ENCODE results near the gene BCL6B. TPM values are rescaled to one million over a fixed set of nuclear protein-coding genes. Genes with fewer than 3 reads are reported as not detected.
"Not testable (repeated sequence)": the region's sequence is repeated elsewhere in the genome, so short reads cannot be mapped to it uniquely, and the experiment has no call there.

The BCL6B gene
- total RNA-seq, 1 donor, result not detected

GRCh38 chr17:7034955-7035590 is 12.2 kb downstream of the BCL6B start:
- Histone ChIP-seq H3K4me1 (ENCODE audit: insufficient read depth, low read length) (peaks cover 39% of the 10 kb centered on the region), H3K4me3 (ENCODE audit: low read length) (peak overlapping the region; percentile 78), H3K27me3 (ENCODE audit: insufficient read depth, low read length) (no peaks in the 10 kb centered on the region), H3K9me3 (ENCODE audit: low read depth, low read length) (no peaks in the 10 kb centered on the region)

GRCh38 chr17:7035591-7036368 is 12.9 kb downstream of the BCL6B start, which contains the start of gene SLC16A13:
Gene SLC16A13 (plus strand): TSS chr17:7036015. CDS start chr17:7036383, 368 bp downstream.
- peaks cover 34% of the 10 kb centered on the region for H3K4me1 ChIP-seq (ENCODE audit: insufficient read depth, low read length)
- H3K9me3 ChIP-seq (ENCODE audit: low read depth, low read length), result no peaks in the 10 kb centered on the region
- peak within 1 kb of the TSS; percentile 78 for H3K4me3 ChIP-seq (ENCODE audit: low read length)
- no peaks in the 10 kb centered on the region for H3K27me3 ChIP-seq (ENCODE audit: insufficient read depth, low read length)

- Histone ChIP-seq H3K9me3 (ENCODE audit: low read depth, low read length) (no peaks in the 10 kb centered on the region), H3K4me3 (ENCODE audit: low read length) (no peak overlapping the region), H3K4me1 (ENCODE audit: insufficient read depth, low read length) (peaks cover 52% of the 10 kb centered on the region), H3K27me3 (ENCODE audit: insufficient read depth, low read length) (peaks cover 16% of the 10 kb centered on the region)
Observed at GRCh38 chr17:7038025-7038862, 15.4 kb downstream of the BCL6B start.

- H3K4me3 ChIP-seq (ENCODE audit: low read length), result no peak overlapping the region
- H3K4me1 ChIP-seq (ENCODE audit: insufficient read depth, low read length), result peaks cover 48% of the 10 kb centered on the region
- H3K9me3 ChIP-seq (ENCODE audit: low read depth, low read length), result no peaks in the 10 kb centered on the region
- H3K27me3 ChIP-seq (ENCODE audit: insufficient read depth, low read length), result peaks cover 31% of the 10 kb centered on the region
Observed at GRCh38 chr17:7039832-7040231, 17.0 kb downstream of the BCL6B start.

GRCh38 chr17:7041607-7042500 is 19.0 kb downstream of the BCL6B start:
- H3K27me3 ChIP-seq (ENCODE audit: insufficient read depth, low read length), result peaks cover 38% of the 10 kb centered on the region
- no peaks in the 10 kb centered on the region for H3K9me3 ChIP-seq (ENCODE audit: low read depth, low read length)
- no peak overlapping the region for H3K4me3 ChIP-seq (ENCODE audit: low read length)
- H3K4me1 ChIP-seq (ENCODE audit: insufficient read depth, low read length), result peaks cover 43% of the 10 kb centered on the region

- peaks cover 47% of the 10 kb centered on the region for H3K4me1 ChIP-seq (ENCODE audit: insufficient read depth, low read length)
- H3K9me3 ChIP-seq (ENCODE audit: low read depth, low read length), result no peaks in the 10 kb centered on the region
- H3K27me3 ChIP-seq (ENCODE audit: insufficient read depth, low read length), result peaks cover 38% of the 10 kb centered on the region
- H3K4me3 ChIP-seq (ENCODE audit: low read length), result peak overlapping the region; percentile 30
Observed at GRCh38 chr17:7042501-7043181, 19.8 kb downstream of the BCL6B start.

GRCh38 chr17:7043182-7043496 is 20.3 kb downstream of the BCL6B start:
- H3K4me1 ChIP-seq (ENCODE audit: insufficient read depth, low read length), result peaks cover 48% of the 10 kb centered on the region
- peak overlapping the region; percentile 30 for H3K4me3 ChIP-seq (ENCODE audit: low read length)

GRCh38 chr17:7043497-7044198 is 20.8 kb downstream of the BCL6B start, which contains the start of gene SLC16A11:
Gene SLC16A11 (minus strand): TSS chr17:7044092. CDS start chr17:7043513, 579 bp downstream.
- H3K27me3 ChIP-seq (ENCODE audit: insufficient read depth, low read length), result peaks cover 38% of the 10 kb centered on the region
- no peaks in the 10 kb centered on the region for H3K9me3 ChIP-seq (ENCODE audit: low read depth, low read length)
- peak within 1 kb of the TSS; percentile 30 for H3K4me3 ChIP-seq (ENCODE audit: low read length)
- peaks cover 48% of the 10 kb centered on the region for H3K4me1 ChIP-seq (ENCODE audit: insufficient read depth, low read length)

More at GRCh38 chr17:7043182-7043496, 20.3 kb downstream of the BCL6B start:
- no peaks in the 10 kb centered on the region for H3K9me3 ChIP-seq (ENCODE audit: low read depth, low read length)
- H3K27me3 ChIP-seq (ENCODE audit: insufficient read depth, low read length), result peaks cover 38% of the 10 kb centered on the region

- Histone ChIP-seq H3K4me3 (ENCODE audit: low read length) (no peak overlapping the region), H3K4me1 (ENCODE audit: insufficient read depth, low read length) (peaks cover 48% of the 10 kb centered on the region), H3K9me3 (ENCODE audit: low read depth, low read length) (no peaks in the 10 kb centered on the region), H3K27me3 (ENCODE audit: insufficient read depth, low read length) (peaks cover 38% of the 10 kb centered on the region)
Observed at GRCh38 chr17:7045492-7046126, 22.8 kb downstream of the BCL6B start.

GRCh38 chr17:7046127-7046724 is 23.4 kb downstream of the BCL6B start:
- H3K27me3 ChIP-seq (ENCODE audit: insufficient read depth, low read length), result peaks cover 37% of the 10 kb centered on the region
- H3K9me3 ChIP-seq (ENCODE audit: low read depth, low read length), result no peaks in the 10 kb centered on the region
- peak overlapping the region; percentile 17 for H3K4me3 ChIP-seq (ENCODE audit: low read length)
- H3K4me1 ChIP-seq (ENCODE audit: insufficient read depth, low read length), result peaks cover 48% of the 10 kb centered on the region

- peaks cover 31% of the 10 kb centered on the region for H3K27me3 ChIP-seq (ENCODE audit: insufficient read depth, low read length)
- not testable (repeated sequence) for H3K9me3 ChIP-seq (ENCODE audit: low read depth, low read length)
- peak overlapping the region; percentile 17 for H3K4me3 ChIP-seq (ENCODE audit: low read length)
- H3K4me1 ChIP-seq (ENCODE audit: insufficient read depth, low read length), result peaks cover 44% of the 10 kb centered on the region
Observed at GRCh38 chr17:7046725-7047397, 24.0 kb downstream of the BCL6B start.

GRCh38 chr17:7047566-7047965 is 24.7 kb downstream of the BCL6B start:
- H3K4me3 ChIP-seq (ENCODE audit: low read length), result no peak overlapping the region
- peaks cover 37% of the 10 kb centered on the region for H3K4me1 ChIP-seq (ENCODE audit: insufficient read depth, low read length)
- peaks cover 27% of the 10 kb centered on the region for H3K27me3 ChIP-seq (ENCODE audit: insufficient read depth, low read length)
- H3K9me3 ChIP-seq (ENCODE audit: low read depth, low read length), result no peaks in the 10 kb centered on the region

All from mononuclear cell (primary cell).